Astrocyte (in vitro differentiated cells and primary cell): Measurements from ENCODE around the gene KLK12. TPM values are rescaled to one million over a fixed set of nuclear protein-coding genes. Genes with fewer than 3 reads are reported as not detected.

Source experiments
- DNase-seq: peaks from one replicate; pipeline ENCODE4 v3.0.0-alpha.2; 2010; ENCODE audit warnings: low read depth
- FAIRE-seq: peaks from 2 replicates; lab custom pipeline; 2011; peaks lifted over from hg19 to GRCh38; lab: Jason Lieb, UNC
- H2AFZ ChIP-seq: 2 replicates; pipeline ENCODE4 v1.6.0; 2012; ENCODE audit warnings: low read depth, low read length, inconsistent platforms
- H3K27ac ChIP-seq: 2 replicates; pipeline ENCODE4 v1.5.1; 2011; ENCODE audit warnings: low read depth, low read length, inconsistent platforms
- H3K27me3 ChIP-seq: 2 replicates; pipeline ENCODE4 v1.6.0; 2011; ENCODE audit warnings: low read length, inconsistent platforms; ENCODE audit not compliant: insufficient read depth
- H3K36me3 ChIP-seq: 2 replicates; pipeline ENCODE4 v1.5.1; 2011; ENCODE audit warnings: low read length, inconsistent platforms; ENCODE audit not compliant: insufficient read depth
- H3K4me1 ChIP-seq: 2 replicates; pipeline ENCODE4 v1.5.1; 2011; ENCODE audit warnings: low read length, inconsistent platforms; ENCODE audit not compliant: insufficient read depth
- H3K4me2 ChIP-seq: 2 replicates; pipeline ENCODE4 v1.6.0; 2012; ENCODE audit warnings: low read length, inconsistent platforms
- H3K4me3 ChIP-seq: 2 replicates; pipeline ENCODE4 v1.5.1; 2011; ENCODE audit warnings: low read depth, mild to moderate bottlenecking, low read length, inconsistent platforms; ENCODE audit not compliant: insufficient read depth
- H3K79me2 ChIP-seq: 2 replicates; pipeline ENCODE4 v1.6.0; 2012; ENCODE audit warnings: mild to moderate bottlenecking, low read length, inconsistent platforms; ENCODE audit not compliant: insufficient read depth
- H3K9ac ChIP-seq: 2 replicates; pipeline ENCODE4 v1.6.0; 2012; ENCODE audit warnings: mild to moderate bottlenecking, low read length, inconsistent platforms
- H3K9me3 ChIP-seq: 2 replicates; pipeline ENCODE4 v1.5.1; 2012; ENCODE audit warnings: low read depth, mild to moderate bottlenecking, low read length, inconsistent platforms; ENCODE audit not compliant: insufficient read depth
- H4K20me1 ChIP-seq: 2 replicates; pipeline ENCODE4 v1.6.0; 2012; ENCODE audit warnings: low read length, inconsistent platforms; ENCODE audit not compliant: insufficient read depth
- H3K27ac Mint-ChIP-seq: one replicate; pipeline ENCODE4 v1.8.0; 2021; ENCODE audit warnings: mild to moderate bottlenecking, mixed read lengths; ENCODE audit not compliant: unreplicated experiment
- H3K27me3 Mint-ChIP-seq: one replicate; pipeline ENCODE4 v1.8.0; 2021; ENCODE audit warnings: low read depth, mixed read lengths; ENCODE audit not compliant: unreplicated experiment
- H3K36me3 Mint-ChIP-seq: one replicate; pipeline ENCODE4 v1.8.0; 2021; ENCODE audit warnings: low read depth, mixed read lengths; ENCODE audit not compliant: unreplicated experiment
- H3K4me1 Mint-ChIP-seq: one replicate; pipeline ENCODE4 v1.8.0; 2021; ENCODE audit warnings: low read depth, mixed read lengths; ENCODE audit not compliant: unreplicated experiment
- H3K4me3 Mint-ChIP-seq: one replicate; pipeline ENCODE4 v1.8.0; 2021; ENCODE audit warnings: mild to moderate bottlenecking, moderate library complexity, mixed read lengths; ENCODE audit not compliant: unreplicated experiment
- H3K9me3 Mint-ChIP-seq: one replicate; pipeline ENCODE4 v1.8.0; 2021; ENCODE audit warnings: mild to moderate bottlenecking, mixed read lengths; ENCODE audit not compliant: unreplicated experiment
- EZH2 ChIP-seq: IDR thresholded peaks from 2 replicates; pipeline ENCODE4 v1.6.1; 2012; ENCODE audit warnings: mild to moderate bottlenecking, low read length, inconsistent platforms; ENCODE audit not compliant: insufficient read depth
- total RNA-seq: library from RNA; stranded (reverse); gene quantifications from 2 replicates; pipeline ENCODE4 v1.2.1, GENCODE V29; 2021
- TF ChIP-seq, protein P1 (sequence below): IDR thresholded peaks from 2 replicates; pipeline ENCODE4 v1.5.1; 2011; ENCODE audit warnings: low read depth, mild to moderate bottlenecking, inconsistent platforms, low read length, moderate library complexity; ENCODE audit not compliant: insufficient read depth

Gene KLK12
- total RNA-seq, 1 donor from 2014 or later: not detected

DNA sequence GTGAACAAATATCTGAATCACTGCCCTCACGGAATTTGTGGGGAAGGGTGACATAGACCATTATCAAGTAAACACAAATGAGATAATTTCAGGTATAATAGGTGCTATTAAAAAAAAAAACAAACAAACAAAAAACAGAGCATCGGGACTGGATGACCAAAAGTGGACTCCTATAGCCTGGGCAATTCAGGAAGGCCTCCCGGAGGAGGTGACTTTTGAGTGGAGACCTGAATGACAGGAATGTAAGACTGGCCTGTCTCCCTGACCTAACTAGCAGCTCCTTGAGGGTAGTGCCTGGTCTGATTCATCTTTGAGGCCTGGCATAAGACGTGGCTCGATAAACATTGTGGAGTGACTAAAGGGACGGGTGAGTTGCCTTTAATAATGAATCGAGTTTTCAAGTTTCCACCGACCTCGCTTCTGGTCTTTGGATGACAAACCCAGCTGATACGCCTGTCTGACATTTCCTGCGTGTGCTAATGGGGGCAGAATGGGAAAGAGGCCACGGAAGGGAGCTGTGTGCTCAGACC is 22.1 kb downstream of the KLK12 start:
- Histone ChIP-seq H3K27ac (no peak overlapping the region), H3K36me3 (no peaks in the 10 kb centered on the region), H3K4me3 (no peak overlapping the region), H3K9me3 (no peaks in the 10 kb centered on the region), H3K9ac (no peak overlapping the region), H3K79me2 (no peaks in the 10 kb centered on the region), H2AFZ (no peak overlapping the region), H4K20me1 (no peaks in the 10 kb centered on the region), H3K27me3 (peaks cover 5% of the 10 kb centered on the region), H3K4me1 (no peaks in the 10 kb centered on the region), H3K4me2 (no peak overlapping the region)
- H3K36me3 Mint-ChIP-seq: no peaks in the 10 kb centered on the region
- TF ChIP-seq EZH2: no peak
- TF ChIP-seq, protein P1, sequence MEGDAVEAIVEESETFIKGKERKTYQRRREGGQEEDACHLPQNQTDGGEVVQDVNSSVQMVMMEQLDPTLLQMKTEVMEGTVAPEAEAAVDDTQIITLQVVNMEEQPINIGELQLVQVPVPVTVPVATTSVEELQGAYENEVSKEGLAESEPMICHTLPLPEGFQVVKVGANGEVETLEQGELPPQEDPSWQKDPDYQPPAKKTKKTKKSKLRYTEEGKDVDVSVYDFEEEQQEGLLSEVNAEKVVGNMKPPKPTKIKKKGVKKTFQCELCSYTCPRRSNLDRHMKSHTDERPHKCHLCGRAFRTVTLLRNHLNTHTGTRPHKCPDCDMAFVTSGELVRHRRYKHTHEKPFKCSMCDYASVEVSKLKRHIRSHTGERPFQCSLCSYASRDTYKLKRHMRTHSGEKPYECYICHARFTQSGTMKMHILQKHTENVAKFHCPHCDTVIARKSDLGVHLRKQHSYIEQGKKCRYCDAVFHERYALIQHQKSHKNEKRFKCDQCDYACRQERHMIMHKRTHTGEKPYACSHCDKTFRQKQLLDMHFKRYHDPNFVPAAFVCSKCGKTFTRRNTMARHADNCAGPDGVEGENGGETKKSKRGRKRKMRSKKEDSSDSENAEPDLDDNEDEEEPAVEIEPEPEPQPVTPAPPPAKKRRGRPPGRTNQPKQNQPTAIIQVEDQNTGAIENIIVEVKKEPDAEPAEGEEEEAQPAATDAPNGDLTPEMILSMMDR: no peak
- H3K27me3 Mint-ChIP-seq: peaks cover 57% of the 10 kb centered on the region
- FAIRE-seq: no peak
- H3K4me1 Mint-ChIP-seq: peaks cover 3% of the 10 kb centered on the region
- peaks cover 9% of the 10 kb centered on the region for H3K9me3 Mint-ChIP-seq
- H3K4me3 Mint-ChIP-seq: no peak overlapping the region
- DNase-seq: no peak
- H3K27ac Mint-ChIP-seq: no peak overlapping the region

DNA sequence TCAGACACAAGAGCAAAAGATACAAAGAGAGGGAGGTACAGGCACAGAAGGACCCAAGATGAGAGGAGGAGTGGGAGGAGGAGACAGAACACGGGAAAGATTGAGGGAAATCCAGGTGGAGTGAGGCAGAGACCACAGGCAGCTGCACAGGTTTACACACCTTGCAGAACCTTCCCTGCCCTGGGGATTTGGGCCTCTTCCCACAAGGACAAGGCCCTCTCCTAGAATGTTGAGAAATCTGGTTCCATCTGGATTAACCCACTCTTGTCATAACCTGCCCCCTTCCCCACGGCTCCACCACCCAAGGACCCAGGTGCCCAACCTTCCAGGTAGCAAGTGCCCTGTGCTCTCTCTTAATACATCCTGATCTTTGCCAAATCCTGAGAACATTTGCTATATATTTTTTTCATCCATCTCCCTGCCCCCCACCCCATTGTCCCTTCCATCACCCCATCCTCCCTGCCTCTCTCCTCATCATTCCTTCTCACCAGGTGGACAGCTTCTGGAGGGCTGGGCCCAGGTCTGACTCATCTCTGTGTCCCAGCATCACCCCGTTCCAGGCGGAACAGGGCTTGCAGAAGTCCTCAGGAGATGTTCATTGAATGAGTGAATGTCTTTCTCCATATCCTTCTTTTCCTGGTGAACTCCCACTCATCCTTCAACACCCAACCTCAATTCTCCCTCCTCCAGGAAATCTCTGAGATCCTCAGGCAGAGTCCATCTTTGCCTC is 24.6 kb downstream of the KLK12 start:
- no peak overlapping the region for H3K27ac Mint-ChIP-seq
- H3K9me3 ChIP-seq: peaks cover 2% of the 10 kb centered on the region
- no peaks in the 10 kb centered on the region for H3K36me3 Mint-ChIP-seq
- DNase-seq (no peak), FAIRE-seq (no peak)
- H3K79me2 ChIP-seq: no peaks in the 10 kb centered on the region
- no peak overlapping the region for H3K4me2 ChIP-seq
- H2AFZ ChIP-seq: no peak overlapping the region
- TF ChIP-seq, protein P1: no peak
- no peak for TF ChIP-seq EZH2
- H3K4me1 Mint-ChIP-seq: peaks cover 3% of the 10 kb centered on the region
- H3K27me3 ChIP-seq: no peaks in the 10 kb centered on the region
- no peaks in the 10 kb centered on the region for H3K4me1 ChIP-seq
- H3K9me3 Mint-ChIP-seq: peaks cover 7% of the 10 kb centered on the region
- H3K27me3 Mint-ChIP-seq: peaks cover 54% of the 10 kb centered on the region
- H3K27ac ChIP-seq: no peak overlapping the region
- no peak overlapping the region for H3K9ac ChIP-seq
- no peak overlapping the region for H3K4me3 Mint-ChIP-seq
- H4K20me1 ChIP-seq: no peaks in the 10 kb centered on the region
- H3K4me3 ChIP-seq: no peak overlapping the region
- H3K36me3 ChIP-seq: no peaks in the 10 kb centered on the region
